Astrocyte of the hippocampus (primary cell): ENCODE data around the gene PRAMEF6.
"Not testable (repeated sequence)": the region's sequence is repeated elsewhere in the genome, so short reads cannot be mapped to it uniquely, and the experiment has no call there.

Source experiments
- DNase-seq: peaks from one replicate; pipeline ENCODE4 v3.0.0; 2011; ENCODE audit warnings: low read depth, low spot score

PRAMEF6 gene

DNA sequence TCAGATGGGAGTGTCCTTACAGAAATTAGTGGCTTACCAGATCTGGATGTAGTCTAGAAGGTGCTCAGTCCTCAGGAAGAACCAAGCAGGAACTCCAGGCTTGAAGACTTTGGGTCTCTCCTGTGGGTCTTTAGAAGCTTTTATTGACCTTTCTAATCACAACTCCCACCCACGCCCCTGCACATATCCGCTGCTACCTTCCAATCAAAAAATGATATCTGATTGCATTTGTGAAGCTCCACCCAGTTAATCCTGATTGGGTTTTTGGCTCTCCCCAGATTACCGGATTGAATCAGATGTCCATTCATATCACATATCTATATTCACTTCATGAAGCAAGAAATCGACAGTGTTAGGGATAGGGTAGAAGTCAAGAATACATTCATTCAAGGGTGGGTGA is at the start of gene PRAMEF6:
Gene PRAMEF6 (minus strand): TSS at position 101 of the 400 bp plus-strand sequence. CDS start 5,062 bp downstream, outside the sequence.
- DNase-seq = not testable (repeated sequence)

DNA sequence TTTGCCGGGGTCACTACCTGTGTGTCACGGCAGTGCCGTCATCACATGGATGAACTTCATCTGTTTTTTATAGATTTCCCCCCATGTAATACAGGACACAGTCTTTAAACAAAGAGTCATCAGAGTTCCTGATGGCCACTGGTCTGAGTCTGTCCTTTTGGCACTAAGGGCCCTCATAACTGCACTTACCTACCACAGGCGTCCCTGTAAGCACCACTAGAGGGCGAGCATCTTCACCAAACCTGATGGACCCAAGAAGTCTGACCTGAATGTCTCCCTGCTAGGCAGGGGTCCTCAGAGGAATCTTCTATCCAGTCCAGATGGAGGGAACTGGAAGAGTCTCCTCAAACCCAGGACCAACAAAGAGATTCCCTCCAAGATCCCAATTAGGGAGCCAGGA is 23.0 kb downstream of the PRAMEF6 start:
- DNase-seq = not testable (repeated sequence)

GRCh38 chr1:12921749-12922148 is 25.6 kb downstream of the PRAMEF6 start:
- not testable (repeated sequence) for DNase-seq

GRCh38 chr1:12916310-12916709 is 31.1 kb downstream of the PRAMEF6 start, which contains the start of gene PRAMEF7:
Gene PRAMEF7, plus strand, starts transcription at chr1:12916610. Its CDS starts 1,083 bp downstream, at chr1:12917693.
- not testable (repeated sequence) for DNase-seq

GRCh38 chr1:12903793-12904572 is 43.4 kb downstream of the PRAMEF6 start:
- not testable (repeated sequence) for DNase-seq

DNA sequence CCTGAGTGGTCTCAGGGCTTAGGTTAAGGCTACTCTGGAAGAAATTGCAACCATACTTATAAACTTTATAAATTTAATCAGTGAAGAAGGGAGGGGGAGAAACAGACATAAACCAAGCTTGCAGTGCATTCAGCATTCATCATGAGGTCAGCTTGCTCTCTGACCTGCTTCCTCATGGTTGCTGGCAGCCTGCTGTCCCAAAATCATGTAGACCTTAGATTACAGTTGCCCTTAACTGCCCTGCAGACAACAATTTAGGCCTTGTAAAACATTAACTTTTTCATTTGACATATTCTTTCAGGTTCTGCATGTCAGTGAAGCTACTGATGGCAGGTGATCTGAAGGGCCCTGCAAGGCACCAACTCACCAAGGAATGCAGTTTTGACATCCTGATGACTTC is 48.2 kb downstream of the PRAMEF6 start:
- not testable (repeated sequence) for DNase-seq

DNA sequence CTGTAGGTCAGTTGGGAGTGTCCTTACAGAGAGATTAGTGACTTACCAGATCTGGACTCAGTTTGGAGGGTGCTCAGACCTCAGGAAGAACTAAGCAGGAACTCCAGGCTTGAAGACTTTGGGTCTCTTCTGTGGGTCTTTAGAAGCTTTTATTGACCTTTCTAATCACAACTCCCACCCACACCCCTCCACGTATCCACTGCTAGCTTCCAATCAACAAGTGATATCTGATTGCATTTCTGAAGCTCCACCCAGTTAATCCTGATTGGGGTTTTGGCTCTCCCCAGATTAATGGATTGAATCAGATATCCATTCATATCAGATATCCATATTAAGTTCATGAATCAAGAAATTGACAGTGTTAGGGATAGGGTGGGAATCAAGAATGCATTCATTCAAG is 49.2 kb downstream of the PRAMEF6 start, which contains the start of gene PRAMEF10:
Gene PRAMEF10 (minus strand): TSS at position 101 of the 400 bp plus-strand sequence. CDS start 2,423 bp downstream, outside the sequence.
- DNase-seq = not testable (repeated sequence)
